ENCODE measurements around the gene ZNF181. TPM values are rescaled to one million over a fixed set of nuclear protein-coding genes. Genes with fewer than 3 reads are reported as not detected.
A peak's percentile ranks its signal among the peaks of the same experiment; 100 is the strongest.

The ZNF181 gene
- polyA plus RNA-seq, 1 of the 3 experiments (the other 2 are of a cell fraction), result 8.1 TPM

GRCh38 chr19:34788074-34788473, 54.0 kb downstream of the ZNF181 start:
- H3K36me3 ChIP-seq (replicated peaks in 1 of 2; ENCODE audit: control insufficient read depth in 1 of 2, insufficient read depth in 2 of 2, low read length in 1 of 2), result no peaks in the 10 kb centered on the region
- TF ChIP-seq NFIC (IDR thresholded peaks at IDR 0.05; ENCODE audit: borderline replicate concordance) (no peak), JUND (IDR thresholded peaks at IDR 0.05) (no peak), EZH2phosphoT487 (IDR thresholded peaks at IDR 0.05; ENCODE audit: borderline replicate concordance, low read depth) (no peak), FOXM1 (IDR thresholded peaks at IDR 0.05; ENCODE audit: low read depth) (no peak), RXRA (IDR thresholded peaks at IDR 0.05; ENCODE audit: borderline replicate concordance, low read depth) (no peak), ELF1 (IDR thresholded peaks at IDR 0.05) (no peak), TAF1 (IDR thresholded peaks at IDR 0.05; ENCODE audit: borderline replicate concordance, low read depth, low read length) (no peak), CHD2 (IDR thresholded peaks at IDR 0.05; ENCODE audit: low read length, partially characterized antibody) (no peak), RCOR1 (IDR thresholded peaks at IDR 0.05; ENCODE audit: low read length) (no peak), MXI1 (IDR thresholded peaks at IDR 0.05; ENCODE audit: low read depth, low read length) (no peak), POLR2AphosphoS5 (IDR thresholded peaks at IDR 0.05; ENCODE audit: low read depth, low read length) (no peak)
- TF ChIP-seq, protein P1, sequence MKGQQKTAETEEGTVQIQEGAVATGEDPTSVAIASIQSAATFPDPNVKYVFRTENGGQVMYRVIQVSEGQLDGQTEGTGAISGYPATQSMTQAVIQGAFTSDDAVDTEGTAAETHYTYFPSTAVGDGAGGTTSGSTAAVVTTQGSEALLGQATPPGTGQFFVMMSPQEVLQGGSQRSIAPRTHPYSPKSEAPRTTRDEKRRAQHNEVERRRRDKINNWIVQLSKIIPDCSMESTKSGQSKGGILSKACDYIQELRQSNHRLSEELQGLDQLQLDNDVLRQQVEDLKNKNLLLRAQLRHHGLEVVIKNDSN (IDR thresholded peaks at IDR 0.05; ENCODE audit: borderline replicate concordance, low read depth), result no peak
- TF ChIP-seq, protein P2, sequence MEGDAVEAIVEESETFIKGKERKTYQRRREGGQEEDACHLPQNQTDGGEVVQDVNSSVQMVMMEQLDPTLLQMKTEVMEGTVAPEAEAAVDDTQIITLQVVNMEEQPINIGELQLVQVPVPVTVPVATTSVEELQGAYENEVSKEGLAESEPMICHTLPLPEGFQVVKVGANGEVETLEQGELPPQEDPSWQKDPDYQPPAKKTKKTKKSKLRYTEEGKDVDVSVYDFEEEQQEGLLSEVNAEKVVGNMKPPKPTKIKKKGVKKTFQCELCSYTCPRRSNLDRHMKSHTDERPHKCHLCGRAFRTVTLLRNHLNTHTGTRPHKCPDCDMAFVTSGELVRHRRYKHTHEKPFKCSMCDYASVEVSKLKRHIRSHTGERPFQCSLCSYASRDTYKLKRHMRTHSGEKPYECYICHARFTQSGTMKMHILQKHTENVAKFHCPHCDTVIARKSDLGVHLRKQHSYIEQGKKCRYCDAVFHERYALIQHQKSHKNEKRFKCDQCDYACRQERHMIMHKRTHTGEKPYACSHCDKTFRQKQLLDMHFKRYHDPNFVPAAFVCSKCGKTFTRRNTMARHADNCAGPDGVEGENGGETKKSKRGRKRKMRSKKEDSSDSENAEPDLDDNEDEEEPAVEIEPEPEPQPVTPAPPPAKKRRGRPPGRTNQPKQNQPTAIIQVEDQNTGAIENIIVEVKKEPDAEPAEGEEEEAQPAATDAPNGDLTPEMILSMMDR (IDR thresholded peaks at IDR 0.05), result no peak
- H3K79me2 ChIP-seq (ENCODE audit: insufficient read depth), result no peaks in the 10 kb centered on the region
- H2AFZ ChIP-seq (ENCODE audit: low read depth), result no peak overlapping the region
- no peak overlapping the region for H3K27ac ChIP-seq (ENCODE audit: low read depth in 2 of 2, low read length in 1 of 2)
- no peak for DNase-seq
- ChIA-PET POLR2A (no interaction called here), CTCF (no interaction called here)
- H4K20me1 ChIP-seq (ENCODE audit: insufficient read depth), result no peaks in the 10 kb centered on the region
- no peak overlapping the region for H3K4me2 ChIP-seq
- H3K9ac ChIP-seq, result no peak overlapping the region
- H3K9me2 ChIP-seq, result no peaks in the 10 kb centered on the region
- no peaks in the 10 kb centered on the region for H3K4me1 ChIP-seq (ENCODE audit: control insufficient read depth in 1 of 2, insufficient read depth in 2 of 2, low read depth in 1 of 2, low read length in 1 of 2)
- H3K4me3 ChIP-seq (ENCODE audit: low read depth in 2 of 2, low read length in 1 of 2), result no peak overlapping the region
- H3F3A ChIP-seq (replicated peaks; ENCODE audit: insufficient read depth), result no peaks in the 10 kb centered on the region
- H3K9me3 ChIP-seq, result no peaks in the 10 kb centered on the region
- WGBS (ENCODE audit: low lambda C conversion rate), result 0% methylated on average over 2 of the region's 2 CpGs
- no peaks in the 10 kb centered on the region for H3K27me3 ChIP-seq (ENCODE audit: insufficient read depth)

GRCh38 chr19:34793565-34793964, 59.5 kb downstream of the ZNF181 start:
- no peaks in the 10 kb centered on the region for H3K9me3 ChIP-seq
- TF ChIP-seq EP300 (IDR thresholded peaks at IDR 0.05; ENCODE audit: borderline replicate concordance in 1 of 2, low read depth in 1 of 2, low read length in 1 of 2) (no peak), EZH2phosphoT487 (IDR thresholded peaks at IDR 0.05; ENCODE audit: borderline replicate concordance, low read depth) (no peak), POLR2AphosphoS5 (IDR thresholded peaks at IDR 0.05; ENCODE audit: low read depth, low read length) (no peak)
- no peaks in the 10 kb centered on the region for H3K79me2 ChIP-seq (ENCODE audit: insufficient read depth)
- H3K27me3 ChIP-seq (ENCODE audit: insufficient read depth), result no peaks in the 10 kb centered on the region
- ChIA-PET CTCF (no interaction called here), POLR2A (no interaction called here)
- no peaks in the 10 kb centered on the region for H3K36me3 ChIP-seq (replicated peaks in 1 of 2; ENCODE audit: control insufficient read depth in 1 of 2, insufficient read depth in 2 of 2, low read length in 1 of 2)
- H3K4me2 ChIP-seq, result peak overlapping the region; percentile 51
- no peaks in the 10 kb centered on the region for H3K4me1 ChIP-seq (ENCODE audit: control insufficient read depth in 1 of 2, insufficient read depth in 2 of 2, low read depth in 1 of 2, low read length in 1 of 2)
- H3K4me3 ChIP-seq (ENCODE audit: low read depth in 2 of 2, low read length in 1 of 2), result peak overlapping the region; percentile 6 to 42; a peak in 3 of 4 replicates
- H3F3A ChIP-seq (replicated peaks; ENCODE audit: insufficient read depth), result no peaks in the 10 kb centered on the region
- H4K20me1 ChIP-seq (ENCODE audit: insufficient read depth), result no peaks in the 10 kb centered on the region
- no peak overlapping the region for H3K27ac ChIP-seq (ENCODE audit: low read depth in 2 of 2, low read length in 1 of 2)
- 23% methylated on average over 3 of the region's 3 CpGs for WGBS (ENCODE audit: low lambda C conversion rate)
- no peak for DNase-seq
- H2AFZ ChIP-seq (ENCODE audit: low read depth), result peak overlapping the region; percentile 79; the same call in 1 of the 2 replicates
- H3K9me2 ChIP-seq, result no peaks in the 10 kb centered on the region
- no peak overlapping the region for H3K9ac ChIP-seq
